Coronary artery (tissue), 2 donors: ENCODE measurements around the gene CD2.

ENCODE experiments used
- DNase-seq: peaks from one replicate; pipeline ENCODE4 v3.0.0-alpha.2; 2017; ENCODE audit warnings: low spot score
- H3K27ac ChIP-seq, 2 donors: fragments of 200-600 bp; sonication (generic); one replicate each; pipeline ENCODE4 v1.5.1; 2016 to 2019
- H3K4me3 ChIP-seq: fragments of 200-600 bp; sonication (generic); 2 replicates; pipeline ENCODE4 v1.5.1; 2016; ENCODE audit warnings: mild to moderate bottlenecking, moderate library complexity
- TF ChIP-seq, protein P1 (sequence below): fragments of 200-600 bp; sonication (generic); IDR thresholded peaks from one replicate; pipeline ENCODE4 v1.5.1; 2019; ENCODE audit warnings: antibody characterized with exemption

Gene CD2

DNA sequence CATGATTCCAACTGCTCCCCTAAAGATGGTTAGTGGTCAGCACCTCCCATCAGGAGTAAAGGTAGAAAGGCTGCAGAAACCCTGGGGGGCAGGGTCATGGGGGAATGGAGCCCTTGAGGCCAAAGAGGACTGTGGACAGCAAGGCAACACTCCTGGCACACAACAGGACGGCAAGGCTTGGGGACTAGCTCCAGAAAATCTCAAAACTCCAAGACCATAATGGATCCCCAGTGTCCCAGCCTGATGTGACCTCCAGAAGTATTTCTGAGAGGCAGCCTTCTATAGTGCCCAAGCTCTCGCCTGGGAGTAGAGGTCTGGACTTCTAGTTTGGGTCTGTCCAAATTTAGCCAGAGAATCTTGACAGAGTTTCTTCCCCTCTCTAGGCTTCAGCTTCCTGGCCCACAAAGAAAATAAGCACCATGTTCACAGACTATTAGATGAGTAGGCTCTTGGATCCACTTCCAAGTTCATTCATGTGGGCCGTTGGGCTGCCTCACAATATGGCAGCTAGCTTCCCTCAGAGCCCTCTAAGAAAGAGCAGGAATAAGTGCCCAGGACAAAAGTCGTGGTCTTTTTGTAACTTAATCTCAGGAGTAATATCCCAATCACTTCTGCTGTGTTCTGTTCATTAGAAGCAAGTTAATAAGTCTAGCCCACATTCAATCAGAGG is 6.9 kb downstream of the CD2 start:
- H3K4me3 ChIP-seq = no peak overlapping the region

DNA sequence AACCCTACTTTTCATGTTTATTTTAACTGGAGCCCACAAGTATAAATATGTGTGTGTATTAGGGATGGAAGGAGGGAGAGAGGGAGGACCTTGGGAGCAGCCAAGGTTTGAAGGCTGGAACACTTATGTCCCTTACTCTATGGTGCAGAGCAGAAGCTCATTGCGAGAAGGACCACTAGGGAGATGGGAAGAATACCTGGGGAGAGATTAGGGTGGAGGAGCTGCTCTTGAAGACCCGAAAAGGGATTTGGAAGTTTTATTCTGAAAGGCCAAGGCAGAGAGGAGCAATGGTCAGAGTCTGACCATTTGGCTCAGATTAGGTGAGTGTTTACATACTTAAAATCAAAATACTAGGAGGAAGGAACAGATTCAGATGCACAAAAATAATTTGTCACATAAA is 8.1 kb downstream of the CD2 start:
- TF ChIP-seq, protein P1, sequence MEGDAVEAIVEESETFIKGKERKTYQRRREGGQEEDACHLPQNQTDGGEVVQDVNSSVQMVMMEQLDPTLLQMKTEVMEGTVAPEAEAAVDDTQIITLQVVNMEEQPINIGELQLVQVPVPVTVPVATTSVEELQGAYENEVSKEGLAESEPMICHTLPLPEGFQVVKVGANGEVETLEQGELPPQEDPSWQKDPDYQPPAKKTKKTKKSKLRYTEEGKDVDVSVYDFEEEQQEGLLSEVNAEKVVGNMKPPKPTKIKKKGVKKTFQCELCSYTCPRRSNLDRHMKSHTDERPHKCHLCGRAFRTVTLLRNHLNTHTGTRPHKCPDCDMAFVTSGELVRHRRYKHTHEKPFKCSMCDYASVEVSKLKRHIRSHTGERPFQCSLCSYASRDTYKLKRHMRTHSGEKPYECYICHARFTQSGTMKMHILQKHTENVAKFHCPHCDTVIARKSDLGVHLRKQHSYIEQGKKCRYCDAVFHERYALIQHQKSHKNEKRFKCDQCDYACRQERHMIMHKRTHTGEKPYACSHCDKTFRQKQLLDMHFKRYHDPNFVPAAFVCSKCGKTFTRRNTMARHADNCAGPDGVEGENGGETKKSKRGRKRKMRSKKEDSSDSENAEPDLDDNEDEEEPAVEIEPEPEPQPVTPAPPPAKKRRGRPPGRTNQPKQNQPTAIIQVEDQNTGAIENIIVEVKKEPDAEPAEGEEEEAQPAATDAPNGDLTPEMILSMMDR = no peak
- no peak overlapping the region for H3K27ac ChIP-seq
- no peak for DNase-seq
- H3K4me3 ChIP-seq = no peak overlapping the region

More for the DNA sequence above, 6.9 kb downstream of the CD2 start:
- TF ChIP-seq, protein P1 = no peak
- DNase-seq = no peak
- H3K27ac ChIP-seq = no peak overlapping the region

DNA sequence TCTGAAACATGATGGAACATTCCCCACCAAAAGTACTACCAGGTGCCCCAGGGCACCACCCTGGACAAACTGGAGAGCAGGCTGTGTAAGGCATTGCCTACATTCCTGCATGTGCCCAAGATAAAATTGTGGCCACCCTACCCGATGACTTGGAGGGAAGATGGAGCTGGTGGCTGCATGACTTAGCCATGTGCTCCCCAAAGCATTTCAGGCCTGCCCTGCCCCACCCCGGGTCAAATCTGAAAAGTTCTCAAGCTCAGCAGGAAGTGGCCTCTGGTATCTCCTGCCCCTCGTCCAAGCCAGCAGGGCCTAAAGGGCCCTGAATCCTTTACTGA is 8.5 kb downstream of the CD2 start:
- TF ChIP-seq, protein P1 = no peak
- no peak overlapping the region for H3K27ac ChIP-seq
- no peak overlapping the region for H3K4me3 ChIP-seq
- DNase-seq = no peak

DNA sequence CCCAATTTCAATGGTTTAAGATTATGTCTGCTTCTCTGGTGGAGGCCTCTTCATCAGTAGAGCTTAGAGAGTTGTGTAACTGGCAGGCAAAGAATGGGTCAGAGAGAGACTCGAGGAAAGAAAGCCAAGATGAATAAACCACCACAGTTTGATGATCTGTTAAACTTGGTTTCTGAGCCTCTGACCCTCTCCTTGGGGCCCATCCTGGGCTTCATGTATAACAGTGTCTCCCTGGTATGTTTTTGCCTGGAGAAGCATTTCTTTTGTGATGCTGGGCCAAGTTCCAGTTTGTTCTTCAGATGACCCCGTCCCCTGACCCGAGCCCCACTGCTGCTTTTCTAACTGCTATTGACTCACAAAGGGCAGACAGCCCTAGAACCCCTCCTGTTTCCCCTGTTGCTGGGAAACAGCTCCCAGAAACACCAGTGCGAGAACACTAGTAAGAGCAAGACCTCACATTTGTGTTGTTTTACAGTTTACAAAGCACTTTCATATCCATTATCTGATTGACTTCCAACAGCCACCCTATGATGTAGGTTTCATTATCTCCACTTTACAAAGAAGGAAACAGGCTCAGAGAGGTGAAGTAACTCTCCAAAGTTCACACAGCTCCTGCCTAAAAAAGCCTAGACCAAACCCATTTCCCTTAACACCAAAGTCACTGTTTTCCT is 9.0 kb downstream of the CD2 start:
- DNase-seq = no peak
- TF ChIP-seq, protein P1 = no peak
- H3K4me3 ChIP-seq = no peak overlapping the region
- H3K27ac ChIP-seq = peak overlapping the region in 1 of 2 donors; percentile 4

DNA sequence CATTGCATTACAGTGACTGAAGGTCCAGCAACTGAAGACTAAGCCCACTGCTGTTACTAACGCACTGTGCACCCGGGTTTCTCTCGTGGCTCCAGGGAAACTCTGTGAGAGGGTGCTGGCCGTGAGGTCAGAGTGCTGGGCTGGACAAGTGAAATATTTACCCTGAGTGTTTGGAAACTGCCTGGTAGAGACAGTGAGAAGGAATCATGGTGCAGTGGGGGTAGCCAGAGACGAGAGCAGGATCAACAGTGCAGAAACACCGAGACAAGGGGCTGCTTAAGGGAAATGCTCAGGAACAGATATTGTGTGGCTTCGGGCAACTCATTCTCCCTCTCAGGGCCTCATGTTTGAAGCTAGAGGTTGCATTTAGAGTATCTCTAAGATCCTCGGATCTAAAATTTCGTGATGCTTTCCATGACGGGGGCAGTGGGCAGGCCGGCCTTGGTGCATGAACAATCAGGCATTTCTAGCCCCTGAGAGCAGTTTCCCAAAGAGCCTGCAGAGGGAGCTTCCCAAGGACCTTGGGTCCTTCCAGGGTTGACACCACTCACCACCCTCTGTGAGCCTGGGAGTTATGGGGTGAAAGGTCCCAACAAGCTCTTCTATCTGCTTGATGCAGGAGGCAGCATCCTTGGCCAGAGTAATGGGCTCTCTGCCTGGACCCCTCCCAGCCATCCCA is 9.7 kb downstream of the CD2 start:
- no peak overlapping the region for H3K4me3 ChIP-seq
- peak overlapping the region in 1 of 2 donors; percentile 25 for H3K27ac ChIP-seq

DNA sequence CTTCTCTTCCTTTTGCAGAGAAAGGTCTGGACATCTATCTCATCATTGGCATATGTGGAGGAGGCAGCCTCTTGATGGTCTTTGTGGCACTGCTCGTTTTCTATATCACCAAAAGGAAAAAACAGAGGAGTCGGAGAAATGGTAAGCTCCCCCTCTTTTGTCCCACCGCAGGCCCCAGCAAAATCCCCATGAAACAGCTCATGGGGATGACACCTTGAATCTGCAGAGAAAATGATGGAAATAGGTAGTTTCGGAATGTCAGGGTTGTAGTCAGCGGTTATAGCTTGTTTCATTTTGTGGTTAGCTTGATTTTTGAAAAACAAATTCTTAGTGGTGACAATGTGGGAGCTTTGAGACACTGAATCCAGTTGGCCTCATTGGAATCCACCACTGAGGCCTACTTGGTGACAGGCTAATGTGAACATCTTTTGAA is 10.3 kb downstream of the CD2 start:
- TF ChIP-seq, protein P1 = no peak
- DNase-seq = no peak
- Histone ChIP-seq H3K4me3 (no peak overlapping the region), H3K27ac (no peak overlapping the region)

More for the DNA sequence above, 9.7 kb downstream of the CD2 start:
- TF ChIP-seq, protein P1 = no peak
- no peak for DNase-seq
